Measurements from ENCODE around the gene F2RL3.
"Not testable (repeated sequence)": the region's sequence is repeated elsewhere in the genome, so short reads cannot be mapped to it uniquely, and the experiment has no call there.

Gene F2RL3

GRCh38 chr19:16931306-16931705, 42.5 kb downstream of the F2RL3 start:
- no CpG with 5 or more reads among the region's 4 CpGs for WGBS, 2 donors (ENCODE audit: extremely low coverage in 2 of 2, insufficient read length in 2 of 2, insufficient replicate concordance in 1 of 2)
- peaks cover 0 to 2% of the 10 kb centered on the region in 2 donors for H3K36me3 ChIP-seq (replicated peaks in 1 of 2; ENCODE audit: control insufficient read depth in 2 of 2, insufficient read depth in 2 of 2, low read length in 2 of 2)

GRCh38 chr19:16934489-16934888, 45.7 kb downstream of the F2RL3 start:
- DNase-seq (ENCODE audit: low spot score): no peak
- WGBS, 2 donors (ENCODE audit: extremely low coverage in 2 of 2, insufficient read length in 2 of 2, insufficient replicate concordance in 1 of 2): no CpG with 5 or more reads among the region's 1 CpG
- Histone ChIP-seq H3K9ac (ENCODE audit: low read depth, low read length, poor library complexity) (no peak overlapping the region), H4K91ac (ENCODE audit: low read depth, low read length, poor library complexity) (no peak overlapping the region), H4K8ac (ENCODE audit: low read depth, low read length) (no peak overlapping the region), H3K4me3 (ENCODE audit: low read length in 2 of 2) (no peak overlapping the region), H3K36me3 (replicated peaks in 1 of 2; ENCODE audit: control insufficient read depth in 2 of 2, insufficient read depth in 2 of 2, low read length in 2 of 2) (peaks cover 0 to 3% of the 10 kb centered on the region in 2 donors), H3K18ac (ENCODE audit: low read length) (no peak overlapping the region), H3K9me3 (replicated peaks in 1 of 2; ENCODE audit: control insufficient read depth in 2 of 2, insufficient read depth in 1 of 2, low read depth in 1 of 2, low read length in 2 of 2) (peaks cover 3 to 8% of the 10 kb centered on the region in 2 donors), H3K23ac (ENCODE audit: low read depth, low read length, poor library complexity) (no peak overlapping the region), H2BK15ac (ENCODE audit: low read length) (no peak overlapping the region), H3K27ac (replicated peaks; ENCODE audit: low read length) (no peak overlapping the region), H2AK5ac (ENCODE audit: low read depth, low read length) (no peak overlapping the region), H3K14ac (ENCODE audit: low read length) (no peak overlapping the region), H3K4me2 (ENCODE audit: insufficient read depth, low read length, poor library complexity, severe bottlenecking) (no peak overlapping the region), H3K4me1 (ENCODE audit: control insufficient read depth in 2 of 2, insufficient read depth in 1 of 2, low read depth in 1 of 2, low read length in 2 of 2) (no peaks in the 10 kb centered on the region), H2AFZ (ENCODE audit: low read length) (no peak overlapping the region), H2BK12ac (ENCODE audit: low read length) (no peak overlapping the region), H3K4ac (ENCODE audit: low read length) (no peak overlapping the region), H2BK5ac (ENCODE audit: low read length) (no peak overlapping the region), H3K79me1 (ENCODE audit: low read depth, low read length) (peaks cover 7% of the 10 kb centered on the region), H2BK120ac (ENCODE audit: low read depth, low read length) (no peak overlapping the region), H3K27me3 (ENCODE audit: control insufficient read depth in 3 of 3, insufficient read depth in 3 of 3, low read depth in 1 of 3, low read length in 3 of 3) (no peaks in the 10 kb centered on the region)

More at GRCh38 chr19:16931306-16931705, 42.5 kb downstream of the F2RL3 start:
- H3K4me3 ChIP-seq (ENCODE audit: low read length in 2 of 2): no peak overlapping the region
- no peak overlapping the region for H3K27ac ChIP-seq (replicated peaks; ENCODE audit: low read length)
- peak overlapping the region; percentile 62 for H2BK5ac ChIP-seq (ENCODE audit: low read length)
- H3K14ac ChIP-seq (ENCODE audit: low read length): no peak overlapping the region
- no peak overlapping the region for H3K9ac ChIP-seq (ENCODE audit: low read depth, low read length, poor library complexity)
- no peak overlapping the region for H3K4me2 ChIP-seq (ENCODE audit: insufficient read depth, low read length, poor library complexity, severe bottlenecking)
- no peaks in the 10 kb centered on the region for H3K27me3 ChIP-seq (ENCODE audit: control insufficient read depth in 3 of 3, insufficient read depth in 3 of 3, low read depth in 1 of 3, low read length in 3 of 3)
- no peak for DNase-seq (ENCODE audit: low spot score)
- H4K91ac ChIP-seq (ENCODE audit: low read depth, low read length, poor library complexity): no peak overlapping the region
- peak overlapping the region; percentile 81 for H3K18ac ChIP-seq (ENCODE audit: low read length)
- peak overlapping the region; percentile 87 for H3K23ac ChIP-seq (ENCODE audit: low read depth, low read length, poor library complexity)
- H2BK120ac ChIP-seq (ENCODE audit: low read depth, low read length): no peak overlapping the region
- no peak overlapping the region for H2AFZ ChIP-seq (ENCODE audit: low read length)
- peaks cover 5% of the 10 kb centered on the region for H3K79me1 ChIP-seq (ENCODE audit: low read depth, low read length)
- H2BK12ac ChIP-seq (ENCODE audit: low read length): peak overlapping the region; percentile 63
- no peaks in the 10 kb centered on the region for H3K4me1 ChIP-seq (ENCODE audit: control insufficient read depth in 2 of 2, insufficient read depth in 1 of 2, low read depth in 1 of 2, low read length in 2 of 2)
- H2AK5ac ChIP-seq (ENCODE audit: low read depth, low read length): no peak overlapping the region
- no peak overlapping the region for H3K4ac ChIP-seq (ENCODE audit: low read length)
- H4K8ac ChIP-seq (ENCODE audit: low read depth, low read length): peak overlapping the region; percentile 93
- H3K9me3 ChIP-seq (replicated peaks in 1 of 2; ENCODE audit: control insufficient read depth in 2 of 2, insufficient read depth in 1 of 2, low read depth in 1 of 2, low read length in 2 of 2): peaks cover 9 to 11% of the 10 kb centered on the region in 2 donors
- no peak overlapping the region for H2BK15ac ChIP-seq (ENCODE audit: low read length)

- H3K4me1 ChIP-seq (ENCODE audit: control insufficient read depth in 2 of 2, insufficient read depth in 1 of 2, low read depth in 1 of 2, low read length in 2 of 2): no peaks in the 10 kb centered on the region
- H2BK15ac ChIP-seq (ENCODE audit: low read length): no peak overlapping the region
- H2AFZ ChIP-seq (ENCODE audit: low read length): no peak overlapping the region
- H3K18ac ChIP-seq (ENCODE audit: low read length): no peak overlapping the region
- no peak overlapping the region for H3K4ac ChIP-seq (ENCODE audit: low read length)
- H3K9ac ChIP-seq (ENCODE audit: low read depth, low read length, poor library complexity): no peak overlapping the region
- H3K4me2 ChIP-seq (ENCODE audit: insufficient read depth, low read length, poor library complexity, severe bottlenecking): no peak overlapping the region
- no peak for DNase-seq (ENCODE audit: low spot score)
- no CpG with 5 or more reads among the region's 2 CpGs for WGBS, 2 donors (ENCODE audit: extremely low coverage in 2 of 2, insufficient read length in 2 of 2, insufficient replicate concordance in 1 of 2)
- H2BK5ac ChIP-seq (ENCODE audit: low read length): no peak overlapping the region
- peaks cover 2 to 8% of the 10 kb centered on the region in 2 donors for H3K9me3 ChIP-seq (replicated peaks in 1 of 2; ENCODE audit: control insufficient read depth in 2 of 2, insufficient read depth in 1 of 2, low read depth in 1 of 2, low read length in 2 of 2)
- no peak overlapping the region for H3K4me3 ChIP-seq (ENCODE audit: low read length in 2 of 2)
- H3K14ac ChIP-seq (ENCODE audit: low read length): no peak overlapping the region
- no peaks in the 10 kb centered on the region for H3K27me3 ChIP-seq (ENCODE audit: control insufficient read depth in 3 of 3, insufficient read depth in 3 of 3, low read depth in 1 of 3, low read length in 3 of 3)
- no peak overlapping the region for H3K27ac ChIP-seq (replicated peaks; ENCODE audit: low read length)
- peaks cover 2% of the 10 kb centered on the region for H3K79me1 ChIP-seq (ENCODE audit: low read depth, low read length)
- H2AK5ac ChIP-seq (ENCODE audit: low read depth, low read length): no peak overlapping the region
- no peak overlapping the region for H3K23ac ChIP-seq (ENCODE audit: low read depth, low read length, poor library complexity)
- no peak overlapping the region for H2BK120ac ChIP-seq (ENCODE audit: low read depth, low read length)
- peaks cover 0 to 3% of the 10 kb centered on the region in 2 donors for H3K36me3 ChIP-seq (replicated peaks in 1 of 2; ENCODE audit: control insufficient read depth in 2 of 2, insufficient read depth in 2 of 2, low read length in 2 of 2)
- H2BK12ac ChIP-seq (ENCODE audit: low read length): no peak overlapping the region
- no peak overlapping the region for H4K8ac ChIP-seq (ENCODE audit: low read depth, low read length)
- H4K91ac ChIP-seq (ENCODE audit: low read depth, low read length, poor library complexity): no peak overlapping the region
Measured at GRCh38 chr19:16936901-16937300, 48.1 kb downstream of the F2RL3 start.

- not testable (repeated sequence) for H3K14ac ChIP-seq (ENCODE audit: low read length); H2BK15ac ChIP-seq (ENCODE audit: low read length); H3K18ac ChIP-seq (ENCODE audit: low read length); H3K27ac ChIP-seq (replicated peaks; ENCODE audit: low read length); H3K4me1 ChIP-seq (ENCODE audit: control insufficient read depth in 2 of 2, insufficient read depth in 1 of 2, low read depth in 1 of 2, low read length in 2 of 2); H2AFZ ChIP-seq (ENCODE audit: low read length); H4K91ac ChIP-seq (ENCODE audit: low read depth, low read length, poor library complexity); H3K36me3 ChIP-seq (replicated peaks in 1 of 2; ENCODE audit: control insufficient read depth in 2 of 2, insufficient read depth in 2 of 2, low read length in 2 of 2); H2AK5ac ChIP-seq (ENCODE audit: low read depth, low read length); H3K9me3 ChIP-seq (replicated peaks in 1 of 2; ENCODE audit: control insufficient read depth in 2 of 2, insufficient read depth in 1 of 2, low read depth in 1 of 2, low read length in 2 of 2); DNase-seq (ENCODE audit: low spot score); H2BK12ac ChIP-seq (ENCODE audit: low read length); H3K4me3 ChIP-seq (ENCODE audit: low read length in 2 of 2); H3K23ac ChIP-seq (ENCODE audit: low read depth, low read length, poor library complexity); H2BK120ac ChIP-seq (ENCODE audit: low read depth, low read length); H3K4ac ChIP-seq (ENCODE audit: low read length); H3K79me1 ChIP-seq (ENCODE audit: low read depth, low read length); H4K8ac ChIP-seq (ENCODE audit: low read depth, low read length); H3K9ac ChIP-seq (ENCODE audit: low read depth, low read length, poor library complexity); H3K4me2 ChIP-seq (ENCODE audit: insufficient read depth, low read length, poor library complexity, severe bottlenecking); H3K27me3 ChIP-seq (ENCODE audit: control insufficient read depth in 3 of 3, insufficient read depth in 3 of 3, low read depth in 1 of 3, low read length in 3 of 3)
- H2BK5ac ChIP-seq (ENCODE audit: low read length): peak overlapping the region; percentile 2
- WGBS, 2 donors (ENCODE audit: extremely low coverage in 2 of 2, insufficient read length in 2 of 2, insufficient replicate concordance in 1 of 2): no CpG with 5 or more reads among the region's 12 CpGs
Measured at GRCh38 chr19:16937796-16938195, 49.0 kb downstream of the F2RL3 start.

Data from neuronal stem cell (in vitro differentiated cells).